H1 (cell line): ENCODE data around the gene SGK1. TPM values are rescaled to one million over a fixed set of nuclear protein-coding genes. Genes with fewer than 3 reads are reported as not detected.

Experiments
- CTCF ChIA-PET: fragments of 300-600 bp; sonication (Branson Sonifier 250); formaldehyde crosslinking; loops from one replicate; lab custom pipeline; 2021; ENCODE audit not compliant: partially characterized antibody; lab: Charles Lee
- POLR2A ChIA-PET: fragments of 300-600 bp; sonication (Branson Sonifier 250); formaldehyde crosslinking; loops from one replicate; lab custom pipeline; 2021; ENCODE audit warnings: inconsistent platforms; ENCODE audit not compliant: partially characterized antibody; lab: Charles Lee
- DNase-seq, 2 experiments: peaks; one replicate each; pipeline versions ENCODE4 v3.0.0 to v3.0.0-alpha.2; 2010 to 2022; ENCODE audit warnings: low spot score in 2 of 2, low read depth in 1 of 2, mixed read lengths in 1 of 2
- FAIRE-seq: peaks from 2 replicates; lab custom pipeline; 2011; peaks lifted over from hg19 to GRCh38; lab: Jason Lieb, UNC
- H2AFZ ChIP-seq: 2 replicates; pipeline ENCODE4 v1.8.1; 2012; ENCODE audit warnings: low read length, inconsistent platforms
- H2AK5ac ChIP-seq: 2 replicates; pipeline ENCODE4 v1.6.1; 2013; ENCODE audit warnings: low read depth, low read length
- H2BK120ac ChIP-seq: replicated peaks from 2 replicates; pipeline ENCODE3; 2013; ENCODE audit warnings: low read depth, low read length, inconsistent platforms
- H2BK12ac ChIP-seq: 2 replicates; pipeline ENCODE4 v1.6.1; 2013; ENCODE audit warnings: low read depth, low read length
- H2BK15ac ChIP-seq: 2 replicates; pipeline ENCODE4 v1.6.1; 2013; ENCODE audit warnings: low read length
- H2BK20ac ChIP-seq: 2 replicates; pipeline ENCODE4 v1.6.1; 2013; ENCODE audit warnings: low read length
- H2BK5ac ChIP-seq: 2 replicates; pipeline ENCODE4 v1.6.1; 2013; ENCODE audit warnings: low read depth, low read length
- H3K14ac ChIP-seq: 2 replicates; pipeline ENCODE4 v1.6.1; 2013; ENCODE audit warnings: inconsistent platforms; ENCODE audit not compliant: insufficient read length
- H3K18ac ChIP-seq: 2 replicates; pipeline ENCODE4 v1.6.1; 2013; ENCODE audit warnings: low read length; ENCODE audit errors: extremely low read depth
- H3K23ac ChIP-seq: 2 replicates; pipeline ENCODE4 v1.6.1; 2013; ENCODE audit warnings: inconsistent platforms; ENCODE audit not compliant: insufficient read length
- H3K23me2 ChIP-seq: 2 replicates; pipeline ENCODE4 v1.6.1; 2013; ENCODE audit warnings: low read depth, low read length
- H3K27ac ChIP-seq: 2 replicates; pipeline ENCODE4 v1.6.1; 2011; ENCODE audit warnings: low read depth, low read length, inconsistent platforms
- H3K27me3 ChIP-seq, 4 experiments: replicated peaks in 1 of 4; 1 replicate in 1 of 4; 2 replicates in 3 of 4; pipeline versions ENCODE4 v1.6.1 to v1.8.1; 2011 to 2013; ENCODE audit warnings: low read length in 3 of 4, mild to moderate bottlenecking in 3 of 4, inconsistent platforms in 2 of 4, mixed read lengths in 2 of 4, moderate library complexity in 1 of 4; ENCODE audit not compliant: control insufficient read depth in 3 of 4, insufficient read depth in 3 of 4; ENCODE audit errors: extremely low read depth in 1 of 4
- H3K36me3 ChIP-seq, 4 experiments: 2 replicates each; pipeline versions ENCODE4 v1.6.1 to v1.8.1; 2011 to 2013; ENCODE audit warnings: mild to moderate bottlenecking in 4 of 4, low read length in 3 of 4, moderate library complexity in 2 of 4, control low read depth in 1 of 4, inconsistent platforms in 1 of 4; ENCODE audit not compliant: insufficient read depth in 4 of 4, control insufficient read depth in 2 of 4
- H3K4ac ChIP-seq: replicated peaks from 2 replicates; pipeline ENCODE3; 2013; ENCODE audit warnings: low read length, low read depth, mixed read lengths, inconsistent platforms; ENCODE audit not compliant: insufficient read length
- H3K4me1 ChIP-seq, 4 experiments: replicated peaks in 1 of 4; 1 replicate in 1 of 4; 2 replicates in 3 of 4; pipeline versions ENCODE4 v1.6.1 to v1.8.1; 2011 to 2013; ENCODE audit warnings: low read length in 3 of 4, inconsistent platforms in 2 of 4, mixed read lengths in 1 of 4; ENCODE audit not compliant: insufficient read depth in 4 of 4, control insufficient read depth in 3 of 4
- H3K4me2 ChIP-seq, 2 experiments: 2 replicates each; pipeline versions ENCODE4 v1.6.1 to v1.8.1; 2011 to 2013; ENCODE audit warnings: low read depth in 2 of 2, low read length in 2 of 2, control low read depth in 1 of 2, inconsistent platforms in 1 of 2, mild to moderate bottlenecking in 1 of 2; ENCODE audit not compliant: insufficient read depth in 1 of 2
- H3K4me3 ChIP-seq, 4 experiments: fragments of 200-600, 300-600 bp in 1 of 4; sonication (generic), shearing (Covaris generic), sonication (Bioruptor Twin) in 1 of 4; 2 replicates each; pipeline versions ENCODE4 v1.5.1 to v1.8.1; 2011 to 2016; ENCODE audit warnings: low read length in 4 of 4, low read depth in 3 of 4, control low read depth in 2 of 4, inconsistent platforms in 2 of 4, mild to moderate bottlenecking in 2 of 4, mixed read lengths in 1 of 4, moderate library complexity in 1 of 4; ENCODE audit not compliant: insufficient read depth in 2 of 4; ENCODE audit errors: extremely low read depth in 1 of 4
- H3K56ac ChIP-seq: replicated peaks from 2 replicates; pipeline ENCODE3; 2013; ENCODE audit warnings: low read depth, mild to moderate bottlenecking, mixed read lengths, low read length, inconsistent platforms; ENCODE audit not compliant: insufficient read length
- H3K79me1 ChIP-seq: 2 replicates; pipeline ENCODE4 v1.6.1; 2013; ENCODE audit warnings: low read depth, low read length, control low read depth
- H3K79me2 ChIP-seq, 2 experiments: 2 replicates each; pipeline versions ENCODE4 v1.6.1 to v1.8.1; 2012 to 2013; ENCODE audit warnings: low read length in 2 of 2, mild to moderate bottlenecking in 2 of 2, inconsistent platforms in 1 of 2; ENCODE audit not compliant: insufficient read depth in 2 of 2, control insufficient read depth in 1 of 2
- H3K9ac ChIP-seq, 4 experiments: replicated peaks in 1 of 4; 1 replicate in 1 of 4; 2 replicates in 3 of 4; pipeline versions ENCODE4 v1.6.1 to v1.8.1; 2011 to 2013; ENCODE audit warnings: low read depth in 3 of 4, low read length in 3 of 4, control low read depth in 2 of 4, mild to moderate bottlenecking in 2 of 4, moderate library complexity in 2 of 4, inconsistent platforms in 1 of 4; ENCODE audit errors: extremely low read depth in 1 of 4
- H3K9me3 ChIP-seq, 2 experiments: 2 replicates each; pipeline versions ENCODE4 v1.6.1 to v1.8.1; 2012 to 2013; ENCODE audit warnings: mild to moderate bottlenecking in 2 of 2, moderate library complexity in 2 of 2, control low read depth in 1 of 2, inconsistent platforms in 1 of 2, low read depth in 1 of 2, low read length in 1 of 2, mixed read lengths in 1 of 2; ENCODE audit not compliant: insufficient read depth in 2 of 2
- H4K20me1 ChIP-seq, 2 experiments: replicated peaks in 1 of 2; 2 replicates each; pipeline versions ENCODE3 to v1.8.1; 2011 to 2013; ENCODE audit warnings: inconsistent platforms in 2 of 2, low read length in 2 of 2, mild to moderate bottlenecking in 1 of 2; ENCODE audit not compliant: insufficient read depth in 2 of 2, control insufficient read depth in 1 of 2
- H4K5ac ChIP-seq: 2 replicates; pipeline ENCODE4 v1.6.1; 2013; ENCODE audit warnings: low read length, low read depth, mixed read lengths, inconsistent platforms; ENCODE audit not compliant: insufficient read length
- H4K8ac ChIP-seq: 2 replicates; pipeline ENCODE4 v1.8.0; 2013; ENCODE audit warnings: mild to moderate bottlenecking, moderate library complexity, low read length, inconsistent platforms; ENCODE audit not compliant: insufficient read depth; ENCODE audit errors: extremely low read depth
- H4K91ac ChIP-seq: replicated peaks from 2 replicates; pipeline ENCODE3; 2013; ENCODE audit warnings: low read length, mixed read lengths, inconsistent platforms; ENCODE audit not compliant: insufficient read length
- BACH1 ChIP-seq: IDR thresholded peaks from 2 replicates; pipeline ENCODE4 v1.6.1; 2012; ENCODE audit warnings: low read length, improper control_type of control experiment
- CHD1 ChIP-seq: IDR thresholded peaks from 2 replicates; pipeline ENCODE4 v1.6.1; 2012; ENCODE audit warnings: low read depth, low read length, improper control_type of control experiment
- CTBP2 ChIP-seq: IDR thresholded peaks from 2 replicates; pipeline ENCODE4 v1.7.0; 2011; ENCODE audit warnings: borderline replicate concordance, mild to moderate bottlenecking, moderate library complexity, mixed read lengths, low read length; ENCODE audit not compliant: insufficient read depth, insufficient read length
- GABPA ChIP-seq: IDR thresholded peaks from 2 replicates; pipeline ENCODE4 v1.6.1; 2011; ENCODE audit warnings: mild to moderate bottlenecking, low read length, moderate library complexity, borderline replicate concordance; ENCODE audit not compliant: insufficient read depth
- RFX5 ChIP-seq: IDR thresholded peaks from 2 replicates; pipeline ENCODE4 v1.6.1; 2011; ENCODE audit warnings: low read depth, low read length, improper control_type of control experiment, borderline replicate concordance
- SP2 ChIP-seq: IDR thresholded peaks from 2 replicates; pipeline ENCODE4 v1.6.1; 2012; ENCODE audit warnings: mild to moderate bottlenecking, low read length, inconsistent platforms
- SP4 ChIP-seq: IDR thresholded peaks from 2 replicates; pipeline ENCODE4 v1.6.1; 2012; ENCODE audit warnings: low read length, inconsistent platforms
- SUZ12 ChIP-seq: fragments of 200-600 bp; sonication (generic); IDR thresholded peaks from 2 replicates; pipeline ENCODE4 v1.6.1; 2012; ENCODE audit warnings: mild to moderate bottlenecking, inconsistent platforms, low read length, moderate library complexity, mixed read lengths
- TAF7 ChIP-seq: optimal IDR thresholded peaks from 2 replicates; pipeline ENCODE3; 2011; ENCODE audit warnings: low read depth, mild to moderate bottlenecking, inconsistent platforms, low read length, moderate library complexity, borderline replicate concordance
- WGBS, 2 experiments: shearing (Covaris generic) in 1 of 2; methylation state at CpG; one replicate each; pipeline versions ENCODE4 v1.1.6 to v1.1.7; 2013 to 2015; ENCODE audit warnings: low lambda C conversion rate in 2 of 2, mixed read lengths in 2 of 2, inconsistent platforms in 1 of 2, low coverage in 1 of 2, missing lambda C conversion rate in 1 of 2; ENCODE audit not compliant: insufficient replicate concordance in 2 of 2, insufficient coverage in 1 of 2, insufficient read length in 1 of 2; ENCODE audit errors: extremely low coverage in 1 of 2, missing lambda C conversion rate in 1 of 2; 5-methylcytosine and 5-hydroxymethylcytosine counted together
- polyA plus RNA-seq, 7 experiments: library from polyadenylated mRNA; depleted of rRNA in 3 of 7; stranded (reverse) in 5 of 7; unstranded in 2 of 7; fragments of >200 nt in 5 of 7; fragments of 200-250 nt in 2 of 7; gene quantifications; 1 replicate in 5 of 7; 2 replicates in 1 of 7; 4 replicates in 1 of 7; pipeline versions ENCODE4 v1.2.1 to v1.2.3, GENCODE V29; 2011 to 2013; ENCODE audit warnings: missing spikeins in 2 of 7, mixed read lengths in 2 of 7
- total RNA-seq: library from RNA; stranded (reverse); fragmentation: NEBNext Ultra II Directional; extraction: Animal tissue kit (Norgen Biotek cat#: 25700); gene quantifications from 2 replicates; pipeline ENCODE4 v1.2.1, GENCODE V29; 2021

The SGK1 gene
- total and polyA plus RNA-seq, 2 of the 8 experiments (the other 6 are each of a cell fraction or from before 2014, with no cell fraction given), result 14.5 to 18.4 TPM

DNA sequence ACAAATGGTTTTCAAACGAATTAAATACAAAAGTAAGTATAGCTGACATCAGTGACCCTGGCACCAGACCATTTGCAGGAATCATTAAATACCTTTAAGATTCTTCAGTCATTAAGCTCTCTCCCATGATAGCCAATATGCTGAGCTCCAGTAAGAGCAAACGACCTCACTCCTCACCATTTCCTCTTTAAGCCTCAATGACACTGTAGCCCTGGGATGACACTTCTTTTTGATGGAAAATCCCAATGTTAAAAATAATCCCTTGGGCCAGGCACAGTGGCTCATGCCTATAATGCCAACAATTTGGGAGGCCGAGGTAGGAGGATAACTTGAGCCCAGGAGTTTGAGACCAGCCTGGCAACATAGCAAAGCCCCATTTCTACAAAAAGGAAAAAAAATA is 3.3 kb upstream of the SGK1 start:
- Histone ChIP-seq H3K23ac (no peak overlapping the region), H3K79me1 (no peaks in the 10 kb centered on the region), H3K9ac (no peak overlapping the region), H2BK15ac (no peak overlapping the region), H3K4me1 (peaks cover 2 to 11% (median 5%) of the 10 kb centered on the region in 4 experiments; a peak in 5 of 7 replicates), H3K56ac (no peak overlapping the region), H3K4ac (no peak overlapping the region), H2BK20ac (no peak overlapping the region), H2BK5ac (no peak overlapping the region), H4K20me1 (no peaks in the 10 kb centered on the region), H2AK5ac (no peak overlapping the region), H3K9me3 (no peaks in the 10 kb centered on the region), H3K4me3 (no peak overlapping the region)
- WGBS, 2 experiments, result 84% methylated on average over 3 of the region's 3 CpGs; no CpG with 5 or more reads in 1 of the 2 experiments
- DNase-seq, result no peak
- TF ChIP-seq RFX5 (no peak), SP4 (no peak), GABPA (no peak), SUZ12 (no peak), CHD1 (no peak), BACH1 (no peak), TAF7 (no peak), CTBP2 (no peak), SP2 (no peak)
- TF ChIP-seq, all 59 proteins: peak for 0
- no peak overlapping the region for H3K4me2 ChIP-seq
- H2AFZ ChIP-seq, result no peak overlapping the region
- POLR2A ChIA-PET, result no interaction called here
- 0 out of 7 replicates have a peak, but pooled peaks cover 0 to 2% (median 0%) of the 10 kb centered on the region in 4 experiments for H3K27me3 ChIP-seq
- H2BK120ac ChIP-seq, result no peak overlapping the region
- no peak overlapping the region for H3K18ac ChIP-seq
- H4K5ac ChIP-seq, result no peak overlapping the region
- no peaks in the 10 kb centered on the region for H3K36me3 ChIP-seq
- no peak overlapping the region for H3K14ac ChIP-seq
- H3K79me2 ChIP-seq, result no peaks in the 10 kb centered on the region
- no peak for FAIRE-seq
- CTCF ChIA-PET, result interaction anchor here (0.8 to 1.4 kb wide), 2 partner anchors 26 to 319 kb away, joined by 3 read pairs; no protein-coding TSS in a partner anchor
- no peak overlapping the region for H4K91ac ChIP-seq
- H4K8ac ChIP-seq, result no peak overlapping the region
- H3K23me2 ChIP-seq, result peaks cover 10% of the 10 kb centered on the region
- no peak overlapping the region for H2BK12ac ChIP-seq
- no peak overlapping the region for H3K27ac ChIP-seq
